PC-9 (cell line): ENCODE results near the gene NARS2. TPM values are rescaled to one million over a fixed set of nuclear protein-coding genes. Genes with fewer than 3 reads are reported as not detected.

ENCODE experiments used
- BruUV-seq: library from RNA; stranded (reverse); fragments of 400-500 nt; replicated peaks from 2 replicates; lab custom pipeline; 2021; lab: Mats Ljungman, UMichigan
- CTCF ChIA-PET: fragments of 300-600 bp; sonication (Branson Sonifier 250); formaldehyde crosslinking; loops from one replicate; lab custom pipeline; 2022; ENCODE audit warnings: antibody characterized with exemption; lab: Charles Lee
- POLR2A ChIA-PET: fragments of 300-600 bp; sonication (Branson Sonifier 250); formaldehyde crosslinking; loops from one replicate; lab custom pipeline; 2022; ENCODE audit warnings: antibody characterized with exemption; ENCODE audit not compliant: unreplicated experiment; lab: Charles Lee
- DNase-seq, 2 experiments: peaks; one replicate each; pipeline versions ENCODE4 v3.0.0 to v3.0.0-alpha.2; 2015 to 2022; ENCODE audit warnings: mixed read lengths in 1 of 2
- H2AFZ ChIP-seq: fragments of 200-600 bp; sonication (generic); 2 replicates; pipeline ENCODE4 v1.8.1; 2017; ENCODE audit warnings: antibody characterized with exemption
- H3F3A ChIP-seq: fragments of 200-600 bp; sonication (generic); 2 replicates; pipeline ENCODE4 v1.8.1; 2017; ENCODE audit warnings: antibody characterized with exemption, mild to moderate bottlenecking, low read depth; ENCODE audit not compliant: insufficient read depth
- H3K27ac ChIP-seq: fragments of 200-600 bp; sonication (generic); 2 replicates; pipeline ENCODE4 v1.6.1; 2016; ENCODE audit warnings: mixed run types
- H3K27me3 ChIP-seq: fragments of 200-600 bp; sonication (generic); 2 replicates; pipeline ENCODE4 v1.6.1; 2016; ENCODE audit warnings: low read depth, mixed run types; ENCODE audit not compliant: insufficient read depth
- H3K36me3 ChIP-seq: fragments of 200-600 bp; sonication (generic); 2 replicates; pipeline ENCODE4 v1.6.1; 2016; ENCODE audit warnings: low read depth, mixed run types
- H3K4me1 ChIP-seq: fragments of 200-600 bp; sonication (generic); replicated peaks from 2 replicates; pipeline ENCODE4 v1.6.1; 2016; ENCODE audit warnings: mixed run types; ENCODE audit not compliant: insufficient read depth
- H3K4me2 ChIP-seq: fragments of 200-600 bp; sonication (generic); 2 replicates; pipeline ENCODE4 v1.6.1; 2017; ENCODE audit warnings: mixed run types
- H3K4me3 ChIP-seq: fragments of 200-600 bp; sonication (generic); 2 replicates; pipeline ENCODE4 v1.6.1; 2016; ENCODE audit warnings: mixed run types
- H3K79me2 ChIP-seq: fragments of 200-600 bp; sonication (generic); 2 replicates; pipeline ENCODE4 v1.6.1; 2017; ENCODE audit warnings: low read depth, mixed run types
- H3K9me2 ChIP-seq: fragments of 200-600 bp; sonication (generic); 2 replicates; pipeline ENCODE4 v1.8.1; 2017; ENCODE audit warnings: mild to moderate bottlenecking; ENCODE audit not compliant: insufficient read depth
- H3K9me3 ChIP-seq: fragments of 200-600 bp; sonication (generic); 2 replicates; pipeline ENCODE4 v1.8.1; 2016; ENCODE audit warnings: low read depth; ENCODE audit not compliant: insufficient read depth
- H4K20me1 ChIP-seq: fragments of 200-600 bp; sonication (generic); 2 replicates; pipeline ENCODE4 v1.8.1; 2017; ENCODE audit not compliant: insufficient read depth
- CTCF ChIP-seq: fragments of 200-600 bp; sonication (generic); conservative IDR thresholded peaks from 2 replicates; pipeline ENCODE4 v1.6.1; 2017; ENCODE audit warnings: mixed run types, antibody characterized with exemption, mild to moderate bottlenecking, moderate library complexity
- EZH2 ChIP-seq: fragments of 200-600 bp; sonication (generic); IDR thresholded peaks from 2 replicates; pipeline ENCODE4 v1.8.0; 2017; ENCODE audit warnings: antibody characterized with exemption, low read depth
- intact Hi-C: fragments of 100-400 bp; cut with micrococcal nuclease; formaldehyde crosslinking; loops from one replicate; pipeline ENCODE4 v1.10.0; 2022; ENCODE audit not compliant: unreplicated experiment
- total RNA-seq: library from RNA; stranded (reverse); gene quantifications from 2 replicates; pipeline ENCODE4 v1.2.3, GENCODE V29; 2021

Gene NARS2
- total RNA-seq, 1 experiment from 2014 or later, result 22.4 TPM

GRCh38 chr11:78395597-78395996, 179.1 kb downstream of the NARS2 start:
- Histone ChIP-seq H3K4me1 (no peaks in the 10 kb centered on the region), H3K4me3 (no peak overlapping the region), H2AFZ (no peak overlapping the region), H3K79me2 (no peaks in the 10 kb centered on the region), H3K9me2 (no peaks in the 10 kb centered on the region), H3K36me3 (no peaks in the 10 kb centered on the region), H3K4me2 (no peak overlapping the region), H3K27me3 (no peaks in the 10 kb centered on the region), H3K27ac (no peak overlapping the region), H3K9me3 (no peaks in the 10 kb centered on the region), H3F3A (no peaks in the 10 kb centered on the region), H4K20me1 (no peaks in the 10 kb centered on the region)
- TF ChIP-seq CTCF, result no peak
- TF ChIP-seq EZH2, result no peak
- no peak for DNase-seq
- POLR2A ChIA-PET, result no interaction called here
- no TSS peak for BruUV-seq
- intact Hi-C loops, result no loop called here
- CTCF ChIA-PET, result no interaction called here

- H3K4me2 ChIP-seq, result no peak overlapping the region
- no peaks in the 10 kb centered on the region for H3K79me2 ChIP-seq
- H3K4me1 ChIP-seq, result no peaks in the 10 kb centered on the region
- intact Hi-C loops, result no loop called here
- H3K27ac ChIP-seq, result no peak overlapping the region
- no peaks in the 10 kb centered on the region for H3K9me2 ChIP-seq
- no peaks in the 10 kb centered on the region for H3F3A ChIP-seq
- DNase-seq, result no peak
- no peaks in the 10 kb centered on the region for H3K27me3 ChIP-seq
- BruUV-seq, result no TSS peak
- no peaks in the 10 kb centered on the region for H3K9me3 ChIP-seq
- TF ChIP-seq EZH2 (no peak), CTCF (no peak)
- ChIA-PET CTCF (no interaction called here), POLR2A (no interaction called here)
- H4K20me1 ChIP-seq, result no peaks in the 10 kb centered on the region
- H3K4me3 ChIP-seq, result no peak overlapping the region
- no peak overlapping the region for H2AFZ ChIP-seq
- H3K36me3 ChIP-seq, result no peaks in the 10 kb centered on the region
These were observed 181.8 kb downstream of the NARS2 start for GRCh38 chr11:78392854-78393253.

GRCh38 chr11:78391424-78391823, 183.2 kb downstream of the NARS2 start:
- H2AFZ ChIP-seq, result no peak overlapping the region
- H3K9me3 ChIP-seq, result peaks cover under 1% of the 10 kb centered on the region; the same call in 1 of the 2 replicates
- no peaks in the 10 kb centered on the region for H3K4me1 ChIP-seq
- no peak overlapping the region for H3K27ac ChIP-seq
- intact Hi-C loops, result no loop called here
- no peaks in the 10 kb centered on the region for H3K9me2 ChIP-seq
- POLR2A ChIA-PET, result no interaction called here
- H3F3A ChIP-seq, result no peaks in the 10 kb centered on the region
- DNase-seq, result no peak
- BruUV-seq, result no TSS peak
- no peaks in the 10 kb centered on the region for H3K79me2 ChIP-seq
- H4K20me1 ChIP-seq, result no peaks in the 10 kb centered on the region
- no peak overlapping the region for H3K4me3 ChIP-seq
- H3K27me3 ChIP-seq, result no peaks in the 10 kb centered on the region
- no peak for TF ChIP-seq EZH2
- TF ChIP-seq CTCF, result no peak
- CTCF ChIA-PET, result no interaction called here
- no peak overlapping the region for H3K4me2 ChIP-seq
- no peaks in the 10 kb centered on the region for H3K36me3 ChIP-seq
